ENCODE results near the gene CAMK1G.

DNA sequence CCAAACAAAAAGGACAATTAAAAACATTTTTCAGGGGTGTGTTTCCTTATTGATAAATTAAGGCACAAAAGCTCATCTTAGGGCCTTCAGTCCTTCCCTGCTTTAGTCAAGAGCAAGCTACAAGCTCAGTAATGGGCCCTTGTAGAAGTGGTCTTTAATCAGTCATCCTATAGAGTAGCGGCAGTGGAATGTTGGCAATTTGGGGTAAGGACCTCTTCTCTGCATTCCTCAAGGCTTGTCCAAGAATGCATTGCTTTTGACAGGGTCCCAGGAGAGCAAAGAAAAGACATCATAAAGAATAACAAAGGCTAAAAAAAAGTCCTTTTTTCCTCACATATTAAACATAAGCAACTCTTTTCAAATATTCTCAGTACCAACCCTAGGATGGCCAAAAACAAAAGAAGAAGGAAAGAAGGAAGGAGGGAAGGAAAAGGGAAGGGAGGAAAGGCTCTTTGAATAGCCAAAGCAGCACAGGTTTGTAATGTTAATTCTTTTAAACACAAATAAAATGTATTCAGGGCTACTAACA lies 27.3 kb upstream of the CAMK1G start:
- TF ChIP-seq EZH2 (IDR thresholded peaks at IDR 0.05; ENCODE audit: borderline replicate concordance, low read depth, low read length, severe bottlenecking), result no peak
- TF ChIP-seq, protein P1, sequence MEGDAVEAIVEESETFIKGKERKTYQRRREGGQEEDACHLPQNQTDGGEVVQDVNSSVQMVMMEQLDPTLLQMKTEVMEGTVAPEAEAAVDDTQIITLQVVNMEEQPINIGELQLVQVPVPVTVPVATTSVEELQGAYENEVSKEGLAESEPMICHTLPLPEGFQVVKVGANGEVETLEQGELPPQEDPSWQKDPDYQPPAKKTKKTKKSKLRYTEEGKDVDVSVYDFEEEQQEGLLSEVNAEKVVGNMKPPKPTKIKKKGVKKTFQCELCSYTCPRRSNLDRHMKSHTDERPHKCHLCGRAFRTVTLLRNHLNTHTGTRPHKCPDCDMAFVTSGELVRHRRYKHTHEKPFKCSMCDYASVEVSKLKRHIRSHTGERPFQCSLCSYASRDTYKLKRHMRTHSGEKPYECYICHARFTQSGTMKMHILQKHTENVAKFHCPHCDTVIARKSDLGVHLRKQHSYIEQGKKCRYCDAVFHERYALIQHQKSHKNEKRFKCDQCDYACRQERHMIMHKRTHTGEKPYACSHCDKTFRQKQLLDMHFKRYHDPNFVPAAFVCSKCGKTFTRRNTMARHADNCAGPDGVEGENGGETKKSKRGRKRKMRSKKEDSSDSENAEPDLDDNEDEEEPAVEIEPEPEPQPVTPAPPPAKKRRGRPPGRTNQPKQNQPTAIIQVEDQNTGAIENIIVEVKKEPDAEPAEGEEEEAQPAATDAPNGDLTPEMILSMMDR (IDR thresholded peaks at IDR 0.05; ENCODE audit: extremely low read depth in 1 of 2, insufficient read depth in 1 of 2, low read depth in 1 of 2, low read length in 2 of 2), result no peak
- TF ChIP-seq, protein P2, sequence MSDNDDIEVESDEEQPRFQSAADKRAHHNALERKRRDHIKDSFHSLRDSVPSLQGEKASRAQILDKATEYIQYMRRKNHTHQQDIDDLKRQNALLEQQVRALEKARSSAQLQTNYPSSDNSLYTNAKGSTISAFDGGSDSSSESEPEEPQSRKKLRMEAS (IDR thresholded peaks at IDR 0.05; ENCODE audit: insufficient read depth, insufficient read length), result no peak
- TF ChIP-seq FOS (IDR thresholded peaks at IDR 0.05; ENCODE audit: borderline replicate concordance, insufficient read depth, low read length), result no peak

Data from endothelial cell of umbilical vein (primary cell).